GM19351 (cell line): ENCODE measurements around the gene IAH1.
A peak's percentile ranks its signal among the peaks of the same experiment; 100 is the strongest.
"Not testable (repeated sequence)": the region's sequence is repeated elsewhere in the genome, so short reads cannot be mapped to it uniquely, and the experiment has no call there.

Source experiments
- ATAC-seq: cut with Tn5 transposase; IDR thresholded peaks from one replicate; pipeline ENCODE4 v1.9.1; 2021; ENCODE audit warnings: mild to moderate bottlenecking, moderate library complexity; ENCODE audit not compliant: unreplicated experiment

Gene IAH1

GRCh38 chr2:9473308-9473984, 905 bp upstream of the IAH1 start:
- no peak for ATAC-seq

- peak; percentile 25 for ATAC-seq
Observed at GRCh38 chr2:9473985-9474360, 378 bp upstream of the IAH1 start.

GRCh38 chr2:9477914-9478313, 3.6 kb downstream of the IAH1 start:
- ATAC-seq: no peak

- no peak for ATAC-seq
Observed at GRCh38 chr2:9478526-9478925, 4.2 kb downstream of the IAH1 start.

GRCh38 chr2:9480157-9480556, 5.8 kb downstream of the IAH1 start:
- ATAC-seq: no peak

GRCh38 chr2:9483107-9483506, 8.8 kb downstream of the IAH1 start:
- ATAC-seq: no peak

GRCh38 chr2:9484533-9484932, 10.2 kb downstream of the IAH1 start:
- ATAC-seq: no peak

- ATAC-seq: no peak
Observed at GRCh38 chr2:9488583-9489547, 14.5 kb downstream of the IAH1 start.

- ATAC-seq: no peak
Observed at GRCh38 chr2:9490789-9491188, 16.4 kb downstream of the IAH1 start.

GRCh38 chr2:9492927-9493326, 18.6 kb downstream of the IAH1 start:
- no peak for ATAC-seq

GRCh38 chr2:9493478-9493877, 19.1 kb downstream of the IAH1 start:
- no peak for ATAC-seq

- no peak for ATAC-seq
Observed at GRCh38 chr2:9494081-9494480, 19.7 kb downstream of the IAH1 start.

GRCh38 chr2:9497017-9497416, 22.7 kb downstream of the IAH1 start:
- no peak for ATAC-seq

- no peak for ATAC-seq
Observed at GRCh38 chr2:9498210-9498609, 23.9 kb downstream of the IAH1 start.

- ATAC-seq: no peak
Observed at GRCh38 chr2:9508931-9509330, 34.6 kb downstream of the IAH1 start.

- not testable (repeated sequence) for ATAC-seq
Observed at GRCh38 chr2:9513946-9514345, 39.6 kb downstream of the IAH1 start.

- ATAC-seq: no peak
Observed at GRCh38 chr2:9517118-9517782, 42.9 kb downstream of the IAH1 start.

GRCh38 chr2:9518163-9518562, 43.8 kb downstream of the IAH1 start:
- no peak for ATAC-seq

GRCh38 chr2:9518780-9519179, 44.4 kb downstream of the IAH1 start:
- no peak for ATAC-seq

GRCh38 chr2:9519250-9519649, 44.9 kb downstream of the IAH1 start:
- no peak for ATAC-seq

GRCh38 chr2:9524291-9524690, 49.9 kb downstream of the IAH1 start:
- ATAC-seq: no peak

- ATAC-seq: no peak
Observed at GRCh38 chr2:9525266-9525665, 50.9 kb downstream of the IAH1 start.
